IMR-90 (cell line): ENCODE data around the gene SPPL2B. TPM values are rescaled to one million over a fixed set of nuclear protein-coding genes. Genes with fewer than 3 reads are reported as not detected.
A peak's percentile ranks its signal among the peaks of the same experiment; 100 is the strongest.

Source experiments
- ATAC-seq: fragments of 200-7000 bp; cut with Tn5 transposase; 2 replicates; pipeline ENCODE4 v1.9.1; 2020; ENCODE audit warnings: low read depth, mild to moderate bottlenecking, moderate library complexity
- BruUV-seq: library from RNA; stranded (reverse); fragments of 400-500 nt; replicated peaks from 2 replicates; lab custom pipeline; 2021; lab: Mats Ljungman, UMichigan
- CTCF ChIA-PET: fragments of 300-600 bp; formaldehyde crosslinking; extraction: SDS; loops from one replicate; lab custom pipeline; 2021; ENCODE audit warnings: antibody characterized with exemption; lab: Yijun Ruan, JAX
- POLR2A ChIA-PET: fragments of 300-600 bp; sonication (Branson Sonifier 250); formaldehyde crosslinking; loops from one replicate; lab custom pipeline; 2022; ENCODE audit warnings: antibody characterized with exemption; ENCODE audit not compliant: unreplicated experiment; lab: Charles Lee
- DNase-seq: peaks from one replicate; pipeline ENCODE4 v3.0.0; 2013
- H2AFZ ChIP-seq: replicated peaks from 2 replicates; pipeline ENCODE3; 2013; ENCODE audit warnings: low read length, mild to moderate bottlenecking; ENCODE audit not compliant: poor library complexity
- H2AK5ac ChIP-seq: 2 replicates; pipeline ENCODE4 v1.6.1; 2013; ENCODE audit warnings: low read depth, low read length, inconsistent platforms
- H2AK9ac ChIP-seq: replicated peaks from 2 replicates; pipeline ENCODE3; 2013; ENCODE audit warnings: mild to moderate bottlenecking, low read depth, low read length, moderate library complexity; ENCODE audit not compliant: poor library complexity
- H2BK120ac ChIP-seq: 2 replicates; pipeline ENCODE4 v1.6.1; 2013; ENCODE audit warnings: low read depth, low read length, inconsistent platforms
- H2BK15ac ChIP-seq: 3 replicates; pipeline ENCODE4 v1.6.1; 2013; ENCODE audit warnings: low read depth, low read length, inconsistent platforms
- H2BK20ac ChIP-seq: 2 replicates; pipeline ENCODE4 v1.6.1; 2013; ENCODE audit warnings: low read depth, mild to moderate bottlenecking, inconsistent platforms, low read length, moderate library complexity
- H2BK5ac ChIP-seq: 2 replicates; pipeline ENCODE4 v1.6.1; 2013; ENCODE audit warnings: mild to moderate bottlenecking, low read depth, low read length, inconsistent platforms; ENCODE audit not compliant: poor library complexity, severe bottlenecking
- H3K14ac ChIP-seq: replicated peaks from 2 replicates; pipeline ENCODE4 v1.6.1; 2013; ENCODE audit warnings: low read depth, low read length, inconsistent platforms
- H3K18ac ChIP-seq: 2 replicates; pipeline ENCODE4 v1.6.1; 2013; ENCODE audit warnings: low read depth, low read length, control low read depth
- H3K23ac ChIP-seq: 2 replicates; pipeline ENCODE4 v1.6.1; 2013; ENCODE audit warnings: low read depth, low read length, inconsistent platforms
- H3K27ac ChIP-seq: 2 replicates; pipeline ENCODE4 v1.5.1; 2013; ENCODE audit warnings: mild to moderate bottlenecking, control low read depth, low read length; ENCODE audit not compliant: insufficient read depth
- H3K27me3 ChIP-seq: 2 replicates; pipeline ENCODE4 v1.6.1; 2013; ENCODE audit warnings: low read length; ENCODE audit not compliant: control insufficient read depth, insufficient read depth
- H3K36me3 ChIP-seq: 2 replicates; pipeline ENCODE4 v1.6.1; 2013; ENCODE audit warnings: low read length, mixed read lengths; ENCODE audit not compliant: control insufficient read depth, insufficient read depth
- H3K4ac ChIP-seq: 2 replicates; pipeline ENCODE4 v1.6.1; 2013; ENCODE audit warnings: low read depth, low read length, inconsistent platforms
- H3K4me1 ChIP-seq: 2 replicates; pipeline ENCODE4 v1.6.1; 2013; ENCODE audit warnings: low read length, mixed read lengths; ENCODE audit not compliant: control insufficient read depth, insufficient read depth
- H3K4me2 ChIP-seq: 2 replicates; pipeline ENCODE4 v1.6.1; 2013; ENCODE audit warnings: low read depth, mild to moderate bottlenecking, control low read depth, low read length, moderate library complexity
- H3K4me3 ChIP-seq: 2 replicates; pipeline ENCODE4 v1.5.1; 2013; ENCODE audit warnings: low read depth, mild to moderate bottlenecking, control low read depth, low read length, moderate library complexity; ENCODE audit not compliant: insufficient read depth
- H3K56ac ChIP-seq: 2 replicates; pipeline ENCODE4 v1.6.1; 2013; ENCODE audit warnings: low read length, inconsistent platforms; ENCODE audit not compliant: insufficient read depth; ENCODE audit errors: extremely low read depth
- H3K79me1 ChIP-seq, 2 experiments: 2 replicates each; pipeline ENCODE4 v1.6.1; 2013; ENCODE audit warnings: low read length in 2 of 2, inconsistent platforms in 1 of 2, low read depth in 1 of 2
- H3K9ac ChIP-seq: 2 replicates; pipeline ENCODE4 v1.6.1; 2013; ENCODE audit warnings: low read depth, low read length, control low read depth
- H3K9me1 ChIP-seq: 2 replicates; pipeline ENCODE4 v1.6.1; 2013; ENCODE audit warnings: low read length, inconsistent platforms; ENCODE audit not compliant: insufficient read depth
- H3K9me3 ChIP-seq: 2 replicates; pipeline ENCODE4 v1.6.1; 2013; ENCODE audit warnings: low read length; ENCODE audit not compliant: control insufficient read depth, insufficient read depth
- H4K20me1 ChIP-seq: 2 replicates; pipeline ENCODE4 v1.6.1; 2013; ENCODE audit warnings: low read length, inconsistent platforms; ENCODE audit not compliant: insufficient read depth
- H4K5ac ChIP-seq: 2 replicates; pipeline ENCODE4 v1.6.1; 2013; ENCODE audit warnings: mild to moderate bottlenecking, low read depth, low read length, control low read depth
- H4K8ac ChIP-seq, 2 experiments: 2 replicates each; pipeline ENCODE4 v1.6.1; 2013; ENCODE audit warnings: low read depth in 2 of 2, low read length in 2 of 2, control low read depth in 1 of 2, inconsistent platforms in 1 of 2
- H4K91ac ChIP-seq: 2 replicates; pipeline ENCODE4 v1.6.1; 2013; ENCODE audit warnings: low read depth, low read length, inconsistent platforms; ENCODE audit not compliant: insufficient read depth
- BHLHE40 ChIP-seq: fragments of 150-350 bp; IDR thresholded peaks from 2 replicates; pipeline ENCODE4 v1.6.1; 2016; ENCODE audit warnings: mild to moderate bottlenecking, low read depth, low read length
- CEBPB ChIP-seq: IDR thresholded peaks from 2 replicates; pipeline ENCODE4 v1.6.1; 2012; ENCODE audit warnings: low read depth, low read length, improper control_type of control experiment
- CHD1 ChIP-seq: IDR thresholded peaks from 2 replicates; pipeline ENCODE4 v1.6.1; 2012; ENCODE audit warnings: low read depth, low read length, improper control_type of control experiment
- MXI1 ChIP-seq: IDR thresholded peaks from 2 replicates; pipeline ENCODE4 v1.6.1; 2012; ENCODE audit warnings: low read depth, mild to moderate bottlenecking, low read length, moderate library complexity, borderline replicate concordance
- NFE2L2 ChIP-seq: fragments of 150-350 bp; IDR thresholded peaks from 2 replicates; pipeline ENCODE4 v1.6.1; 2016; ENCODE audit warnings: low read depth, mild to moderate bottlenecking, low read length
- POLR2A ChIP-seq: IDR thresholded peaks from 2 replicates; pipeline ENCODE4 v1.6.1; 2012; ENCODE audit warnings: mild to moderate bottlenecking, low read depth, low read length
- RAD21 ChIP-seq: IDR thresholded peaks from 2 replicates; pipeline ENCODE4 v1.6.1; 2012; ENCODE audit warnings: low read length, improper control_type of control experiment
- RFX5 ChIP-seq: IDR thresholded peaks from 2 replicates; pipeline ENCODE4 v1.8.0; 2012; ENCODE audit warnings: low read depth, mild to moderate bottlenecking, low read length, moderate library complexity
- SMC3 ChIP-seq: fragments of 150-350 bp; IDR thresholded peaks from 2 replicates; pipeline ENCODE4 v1.6.1; 2016; ENCODE audit warnings: low read depth, mild to moderate bottlenecking, antibody characterized with exemption, low read length, moderate library complexity
- WGBS, 2 experiments: methylation state at CpG; one replicate each; pipeline versions ENCODE4 v1.1.5 to v1.1.7; 2013; ENCODE audit warnings: missing lambda C conversion rate in 2 of 2; ENCODE audit not compliant: insufficient read length in 1 of 2; ENCODE audit errors: extremely low coverage in 2 of 2; 5-methylcytosine and 5-hydroxymethylcytosine counted together
- dilution Hi-C: fragments of 300-500 bp; cut with HindIII; formaldehyde crosslinking; loops from one replicate; pipeline ENCODE4 v1.14.3; 2018; ENCODE audit warnings: low sequenced_read_pairs; ENCODE audit not compliant: unreplicated experiment
- in situ Hi-C: fragments of 300-500 bp; cut with MboI; formaldehyde crosslinking; loops from 3 replicates; pipeline ENCODE4 v1.14.3; 2019; ENCODE audit warnings: low sequenced_read_pairs, inconsistent platforms, mixed read lengths
- intact Hi-C: fragments of 100-400 bp; cut with micrococcal nuclease; formaldehyde crosslinking; loops from 2 replicates; pipeline ENCODE4 v1.10.0; 2022
- polyA plus RNA-seq, 3 experiments: library from polyadenylated mRNA; depleted of rRNA; stranded (reverse); fragments of >200 nt; gene quantifications; 2 replicates each; pipeline ENCODE4 v1.2.3, GENCODE V29; 2012; ENCODE audit warnings: low replicate concordance in 1 of 3
- total RNA-seq: library from RNA; depleted of rRNA; stranded (reverse); fragments of >200 nt; gene quantifications from 2 replicates; pipeline ENCODE4 v1.2.3, GENCODE V29; 2012
- TF ChIP-seq, protein P1 (sequence below): conservative IDR thresholded peaks from 2 replicates; pipeline ENCODE4 v1.5.1; 2012; ENCODE audit warnings: mild to moderate bottlenecking, low read depth, low read length, improper control_type of control experiment
- TF ChIP-seq, protein P2 (sequence below): fragments of 150-350 bp; IDR thresholded peaks from 2 replicates; pipeline ENCODE4 v1.6.1; 2016; ENCODE audit warnings: low read depth, mild to moderate bottlenecking, low read length, moderate library complexity, borderline replicate concordance

SPPL2B gene
- total and polyA plus RNA-seq, 2 of the 4 experiments (the other 2 are of a cell fraction): 3.4 to 45.7 TPM

DNA sequence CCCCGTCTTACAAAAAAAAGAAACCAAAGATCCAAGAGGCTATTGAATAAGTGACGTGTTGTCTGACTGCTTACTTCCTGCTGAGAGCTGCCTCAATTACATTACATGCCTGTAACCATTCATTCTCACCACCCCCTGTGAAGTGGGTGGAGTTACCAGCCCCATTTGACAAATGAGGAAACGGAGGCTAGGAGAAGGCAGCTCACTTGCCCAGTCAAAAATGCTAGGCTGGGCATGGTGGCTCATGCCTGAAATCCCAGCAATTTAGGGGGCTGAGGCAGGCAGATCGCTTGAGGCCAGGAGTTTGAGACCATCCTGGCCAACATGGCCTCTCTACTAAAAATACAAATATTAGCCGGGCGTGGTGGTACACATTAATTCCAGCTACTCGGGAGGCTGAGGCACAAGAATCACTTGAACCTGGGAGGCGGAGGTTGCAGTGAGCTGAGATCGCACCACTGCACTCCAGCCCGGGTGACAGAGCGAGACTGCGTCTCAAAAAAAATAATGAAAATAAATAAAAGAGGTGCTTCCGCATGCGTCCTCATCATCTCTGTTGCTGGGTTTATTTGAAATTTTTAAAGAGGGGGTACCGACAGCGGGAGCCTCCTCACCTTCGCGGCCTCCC, 597 bp upstream of the SPPL2B start:
- H2BK120ac ChIP-seq: peak overlapping the region; percentile 69
- peak overlapping the region; percentile 98 for H4K8ac ChIP-seq
- peaks cover 4% of the 10 kb centered on the region for H3K4me1 ChIP-seq
- peaks cover 32 to 78% of the 10 kb centered on the region in 2 experiments for H3K79me1 ChIP-seq
- H3K56ac ChIP-seq: peak overlapping the region; percentile 99
- no peak overlapping the region for H2BK20ac ChIP-seq
- H4K20me1 ChIP-seq: peaks cover 31% of the 10 kb centered on the region
- ChIA-PET CTCF (no interaction called here), POLR2A (no interaction called here)
- H3K4me3 ChIP-seq: peak overlapping the region; percentile 94
- TF ChIP-seq, protein P1, sequence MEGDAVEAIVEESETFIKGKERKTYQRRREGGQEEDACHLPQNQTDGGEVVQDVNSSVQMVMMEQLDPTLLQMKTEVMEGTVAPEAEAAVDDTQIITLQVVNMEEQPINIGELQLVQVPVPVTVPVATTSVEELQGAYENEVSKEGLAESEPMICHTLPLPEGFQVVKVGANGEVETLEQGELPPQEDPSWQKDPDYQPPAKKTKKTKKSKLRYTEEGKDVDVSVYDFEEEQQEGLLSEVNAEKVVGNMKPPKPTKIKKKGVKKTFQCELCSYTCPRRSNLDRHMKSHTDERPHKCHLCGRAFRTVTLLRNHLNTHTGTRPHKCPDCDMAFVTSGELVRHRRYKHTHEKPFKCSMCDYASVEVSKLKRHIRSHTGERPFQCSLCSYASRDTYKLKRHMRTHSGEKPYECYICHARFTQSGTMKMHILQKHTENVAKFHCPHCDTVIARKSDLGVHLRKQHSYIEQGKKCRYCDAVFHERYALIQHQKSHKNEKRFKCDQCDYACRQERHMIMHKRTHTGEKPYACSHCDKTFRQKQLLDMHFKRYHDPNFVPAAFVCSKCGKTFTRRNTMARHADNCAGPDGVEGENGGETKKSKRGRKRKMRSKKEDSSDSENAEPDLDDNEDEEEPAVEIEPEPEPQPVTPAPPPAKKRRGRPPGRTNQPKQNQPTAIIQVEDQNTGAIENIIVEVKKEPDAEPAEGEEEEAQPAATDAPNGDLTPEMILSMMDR: no peak
- TF ChIP-seq CEBPB (no peak), RFX5 (no peak), POLR2A (peak; percentile 54; the same call in 1 of the 2 replicates), NFE2L2 (no peak), CHD1 (no peak), BHLHE40 (0 out of 2 replicates have a peak, but pooled peaks have one; percentile 17), MXI1 (no peak; the same call in 1 of the 2 replicates), SMC3 (no peak), RAD21 (no peak)
- TF ChIP-seq, protein P2, sequence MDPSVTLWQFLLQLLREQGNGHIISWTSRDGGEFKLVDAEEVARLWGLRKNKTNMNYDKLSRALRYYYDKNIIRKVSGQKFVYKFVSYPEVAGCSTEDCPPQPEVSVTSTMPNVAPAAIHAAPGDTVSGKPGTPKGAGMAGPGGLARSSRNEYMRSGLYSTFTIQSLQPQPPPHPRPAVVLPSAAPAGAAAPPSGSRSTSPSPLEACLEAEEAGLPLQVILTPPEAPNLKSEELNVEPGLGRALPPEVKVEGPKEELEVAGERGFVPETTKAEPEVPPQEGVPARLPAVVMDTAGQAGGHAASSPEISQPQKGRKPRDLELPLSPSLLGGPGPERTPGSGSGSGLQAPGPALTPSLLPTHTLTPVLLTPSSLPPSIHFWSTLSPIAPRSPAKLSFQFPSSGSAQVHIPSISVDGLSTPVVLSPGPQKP: no peak
- H3K9ac ChIP-seq: peak overlapping the region; percentile 98
- H2AFZ ChIP-seq: peak overlapping the region; percentile 99
- no peaks in the 10 kb centered on the region for H3K9me1 ChIP-seq
- WGBS, 2 experiments: no CpG with 5 or more reads among the region's 18 CpGs
- no peaks in the 10 kb centered on the region for H3K9me3 ChIP-seq
- H2BK5ac ChIP-seq: peak overlapping the region; percentile 92
- no peaks in the 10 kb centered on the region for H3K27me3 ChIP-seq
- intact Hi-C loops (loop anchor here (2.0 to 5.0 kb wide), 3 partner anchors 64 to 309 kb away; no protein-coding TSS in a partner anchor), dilution Hi-C loops (no loop called here), in situ Hi-C loops (no loop called here)
- H2AK9ac ChIP-seq: peak overlapping the region; percentile 100
- H3K27ac ChIP-seq: peak overlapping the region; percentile 92
- 0 out of 3 replicates have a peak overlapping the region, but pooled peaks have one; percentile 64 for H2BK15ac ChIP-seq
- peak overlapping the region; percentile 99 for H4K91ac ChIP-seq
- BruUV-seq: TSS peak; percentile 59
- DNase-seq (peak; percentile 81), ATAC-seq (peak; percentile 80)
- H4K5ac ChIP-seq: peak overlapping the region; percentile 86
- peaks cover 26% of the 10 kb centered on the region for H3K36me3 ChIP-seq
- H3K4me2 ChIP-seq: peak overlapping the region; percentile 58
- H3K18ac ChIP-seq: peak overlapping the region; percentile 76
- peak overlapping the region; percentile 99 for H2AK5ac ChIP-seq
- peak overlapping the region; percentile 100 for H3K4ac ChIP-seq
- H3K14ac ChIP-seq: peak overlapping the region; percentile 100
- H3K23ac ChIP-seq: peak overlapping the region; percentile 99
